Measurements from ENCODE around the gene XPNPEP1.
"Not testable (repeated sequence)": the region's sequence is repeated elsewhere in the genome, so short reads cannot be mapped to it uniquely, and the experiment has no call there.

The XPNPEP1 gene

GRCh38 chr10:109922358-109922975 is 844 bp downstream of the XPNPEP1 start:
- no peak for DNase-seq

- DNase-seq: no peak
These were observed 3.3 kb downstream of the XPNPEP1 start for GRCh38 chr10:109920016-109920415.

GRCh38 chr10:109919220-109919619 is 4.1 kb downstream of the XPNPEP1 start:
- DNase-seq: no peak

- DNase-seq: not testable (repeated sequence)
These were observed 4.6 kb downstream of the XPNPEP1 start for GRCh38 chr10:109918707-109919106.

GRCh38 chr10:109915566-109915965 is 7.7 kb downstream of the XPNPEP1 start:
- no peak for DNase-seq

- no peak for DNase-seq
These were observed 8.3 kb downstream of the XPNPEP1 start for GRCh38 chr10:109914966-109915365.

- DNase-seq: no peak
These were observed 9.9 kb downstream of the XPNPEP1 start for GRCh38 chr10:109913306-109913892.

GRCh38 chr10:109912335-109913281 is 10.7 kb downstream of the XPNPEP1 start:
- no peak for DNase-seq

- no peak for DNase-seq
These were observed 11.4 kb downstream of the XPNPEP1 start for GRCh38 chr10:109911903-109912302.

- DNase-seq: no peak
These were observed 17.0 kb downstream of the XPNPEP1 start for GRCh38 chr10:109906316-109906715.

GRCh38 chr10:109904397-109904796 is 18.9 kb downstream of the XPNPEP1 start:
- DNase-seq: no peak

GRCh38 chr10:109902992-109903947 is 20.0 kb downstream of the XPNPEP1 start:
- no peak for DNase-seq

GRCh38 chr10:109899356-109900331 is 23.7 kb downstream of the XPNPEP1 start:
- DNase-seq: no peak

GRCh38 chr10:109898666-109899355 is 24.5 kb downstream of the XPNPEP1 start:
- no peak for DNase-seq

- no peak for DNase-seq
These were observed 25.3 kb downstream of the XPNPEP1 start for GRCh38 chr10:109898007-109898406.

- DNase-seq: no peak
These were observed 27.5 kb downstream of the XPNPEP1 start for GRCh38 chr10:109895848-109896247.

GRCh38 chr10:109895095-109895818 is 28.1 kb downstream of the XPNPEP1 start:
- no peak for DNase-seq

- DNase-seq: no peak
These were observed 28.8 kb downstream of the XPNPEP1 start for GRCh38 chr10:109894516-109894915.

GRCh38 chr10:109893386-109893785 is 29.9 kb downstream of the XPNPEP1 start:
- no peak for DNase-seq

GRCh38 chr10:109892931-109893330 is 30.4 kb downstream of the XPNPEP1 start:
- no peak for DNase-seq

Measured in NCI-H1417 treated with DMSO at 0.1 percent for 48 hours (cell line).